ENCODE results near the gene ANKRD40. TPM values are rescaled to one million over a fixed set of nuclear protein-coding genes. Genes with fewer than 3 reads are reported as not detected.
"Not testable (repeated sequence)": the region's sequence is repeated elsewhere in the genome, so short reads cannot be mapped to it uniquely, and the experiment has no call there.

ANKRD40 gene
- total and polyA plus RNA-seq, 4 donors = 6.2 to 15.1 (median 9.7) TPM

GRCh38 chr17:50712641-50713040 lies 4.9 kb upstream of the ANKRD40 start:
- no peak overlapping the region for H3K9ac ChIP-seq (ENCODE audit: low read depth in 1 of 2, low read length in 2 of 2)
- H3K4me1 ChIP-seq (ENCODE audit: control insufficient read depth in 4 of 4, insufficient read depth in 4 of 4, low read length in 3 of 4) = peaks cover 0 to 23% (median 11%) of the 10 kb centered on the region in 4 donors
- no peak overlapping the region for H3K4me3 ChIP-seq (ENCODE audit: low read depth in 1 of 3, low read length in 3 of 3)
- H3K36me3 ChIP-seq (ENCODE audit: control insufficient read depth in 4 of 4, insufficient read depth in 3 of 4, low read depth in 1 of 4, low read length in 3 of 4) = no peaks in the 10 kb centered on the region
- no peaks in the 10 kb centered on the region for H3K27me3 ChIP-seq (ENCODE audit: control insufficient read depth in 4 of 4, insufficient read depth in 4 of 4, low read length in 3 of 4)
- 94% methylated on average over 9 of the region's 9 CpGs for WGBS
- H3K27ac ChIP-seq (ENCODE audit: low read depth in 1 of 2, low read length in 2 of 2) = no peak overlapping the region
- TF ChIP-seq RXRA (IDR thresholded peaks at IDR 0.05) (no peak), TAF1 (conservative IDR thresholded peaks at IDR 0.05) (no peak), JUND (IDR thresholded peaks at IDR 0.05) (no peak), FOXA2 (IDR thresholded peaks at IDR 0.05) (no peak), YY1 (IDR thresholded peaks at IDR 0.05) (no peak), HNF4G (IDR thresholded peaks at IDR 0.05) (no peak), FOXA1 (IDR thresholded peaks at IDR 0.05) (no peak), SP1 (IDR thresholded peaks at IDR 0.05) (no peak), ZBTB33 (IDR thresholded peaks at IDR 0.05) (no peak), EGR1 (IDR thresholded peaks at IDR 0.05; ENCODE audit: low read depth in 2 of 2) (no peak), RAD21 (IDR thresholded peaks at IDR 0.05) (no peak), MAX (IDR thresholded peaks at IDR 0.05) (no peak), ATF3 (IDR thresholded peaks at IDR 0.05) (no peak), GABPA (IDR thresholded peaks at IDR 0.05 in 1 of 2, conservative IDR thresholded peaks at IDR 0.05 in 1 of 2) (no peak)
- no peaks in the 10 kb centered on the region for H3K9me3 ChIP-seq (ENCODE audit: control insufficient read depth in 4 of 4, low read length in 3 of 4)
- DNase-seq (ENCODE audit: low spot score) = no peak

GRCh38 chr17:50710650-50711049 lies 2.9 kb upstream of the ANKRD40 start:
- WGBS = 89% methylated on average over 4 of the region's 4 CpGs
- no peak overlapping the region for H3K9ac ChIP-seq (ENCODE audit: low read depth in 1 of 2, low read length in 2 of 2)
- no peak for DNase-seq (ENCODE audit: low spot score)

GRCh38 chr17:50710025-50710424 lies 2.3 kb upstream of the ANKRD40 start:
- no peaks in the 10 kb centered on the region for H3K36me3 ChIP-seq (ENCODE audit: control insufficient read depth in 4 of 4, insufficient read depth in 3 of 4, low read depth in 1 of 4, low read length in 3 of 4)
- H3K27me3 ChIP-seq (ENCODE audit: control insufficient read depth in 4 of 4, insufficient read depth in 4 of 4, low read length in 3 of 4) = no peaks in the 10 kb centered on the region
- WGBS = 90% methylated on average over 2 of the region's 2 CpGs
- H3K27ac ChIP-seq (ENCODE audit: low read depth in 1 of 2, low read length in 2 of 2) = no peak overlapping the region
- H3K4me3 ChIP-seq (ENCODE audit: low read depth in 1 of 3, low read length in 3 of 3) = no peak overlapping the region
- no peaks in the 10 kb centered on the region for H3K9me3 ChIP-seq (ENCODE audit: control insufficient read depth in 4 of 4, low read length in 3 of 4)
- peaks cover 0 to 23% (median 13%) of the 10 kb centered on the region in 4 donors for H3K4me1 ChIP-seq (ENCODE audit: control insufficient read depth in 4 of 4, insufficient read depth in 4 of 4, low read length in 3 of 4)
- H3K9ac ChIP-seq (ENCODE audit: low read depth in 1 of 2, low read length in 2 of 2) = no peak overlapping the region
- TF ChIP-seq HNF4A (conservative IDR thresholded peaks at IDR 0.05) (no peak), EGR1 (IDR thresholded peaks at IDR 0.05; ENCODE audit: low read depth in 2 of 2) (no peak), JUND (IDR thresholded peaks at IDR 0.05) (no peak), HNF4G (IDR thresholded peaks at IDR 0.05) (no peak), SP1 (IDR thresholded peaks at IDR 0.05) (no peak)
- no peak for DNase-seq (ENCODE audit: low spot score)

More at GRCh38 chr17:50710650-50711049, 2.9 kb upstream of the ANKRD40 start:
- Histone ChIP-seq H3K9me3 (ENCODE audit: control insufficient read depth in 4 of 4, low read length in 3 of 4) (no peaks in the 10 kb centered on the region), H3K27me3 (ENCODE audit: control insufficient read depth in 4 of 4, insufficient read depth in 4 of 4, low read length in 3 of 4) (no peaks in the 10 kb centered on the region), H3K27ac (ENCODE audit: low read depth in 1 of 2, low read length in 2 of 2) (no peak overlapping the region), H3K4me3 (ENCODE audit: low read depth in 1 of 3, low read length in 3 of 3) (no peak overlapping the region), H3K36me3 (ENCODE audit: control insufficient read depth in 4 of 4, insufficient read depth in 3 of 4, low read depth in 1 of 4, low read length in 3 of 4) (no peaks in the 10 kb centered on the region), H3K4me1 (ENCODE audit: control insufficient read depth in 4 of 4, insufficient read depth in 4 of 4, low read length in 3 of 4) (peaks cover 0 to 24% (median 13%) of the 10 kb centered on the region in 4 donors)
- TF ChIP-seq HNF4G (IDR thresholded peaks at IDR 0.05) (no peak), GABPA (IDR thresholded peaks at IDR 0.05 in 1 of 2, conservative IDR thresholded peaks at IDR 0.05 in 1 of 2) (no peak), RAD21 (IDR thresholded peaks at IDR 0.05) (no peak), SP1 (IDR thresholded peaks at IDR 0.05) (no peak), RXRA (IDR thresholded peaks at IDR 0.05) (no peak), FOXA2 (IDR thresholded peaks at IDR 0.05) (no peak), FOXA1 (IDR thresholded peaks at IDR 0.05) (no peak), MAX (IDR thresholded peaks at IDR 0.05) (no peak)

GRCh38 chr17:50709053-50709452 lies 1.3 kb upstream of the ANKRD40 start:
- not testable (repeated sequence) for H3K36me3 ChIP-seq (ENCODE audit: control insufficient read depth in 4 of 4, insufficient read depth in 3 of 4, low read depth in 1 of 4, low read length in 3 of 4); H3K4me3 ChIP-seq (ENCODE audit: low read depth in 1 of 3, low read length in 3 of 3); H3K9me3 ChIP-seq (ENCODE audit: control insufficient read depth in 4 of 4, low read length in 3 of 4); DNase-seq (ENCODE audit: low spot score); H3K27me3 ChIP-seq (ENCODE audit: control insufficient read depth in 4 of 4, insufficient read depth in 4 of 4, low read length in 3 of 4)
- Histone ChIP-seq H3K9ac (ENCODE audit: low read depth in 1 of 2, low read length in 2 of 2) (peak overlapping the region; percentile 97), H3K27ac (ENCODE audit: low read depth in 1 of 2, low read length in 2 of 2) (peak overlapping the region; percentile 99), H3K4me1 (ENCODE audit: control insufficient read depth in 4 of 4, insufficient read depth in 4 of 4, low read length in 3 of 4) (peaks cover 0 to 23% (median 13%) of the 10 kb centered on the region in 4 donors)
- WGBS = 92% methylated on average over 4 of the region's 4 CpGs

Data from liver (tissue), 9 donors.